GM10847 (cell line): ENCODE data around the gene OR10P1.

Experiments
- POLR2A ChIP-seq: IDR thresholded peaks from 2 replicates; pipeline ENCODE4 v1.6.1; 2011; ENCODE audit not compliant: insufficient read length; ENCODE audit errors: extremely low read depth

Gene OR10P1, protein sequence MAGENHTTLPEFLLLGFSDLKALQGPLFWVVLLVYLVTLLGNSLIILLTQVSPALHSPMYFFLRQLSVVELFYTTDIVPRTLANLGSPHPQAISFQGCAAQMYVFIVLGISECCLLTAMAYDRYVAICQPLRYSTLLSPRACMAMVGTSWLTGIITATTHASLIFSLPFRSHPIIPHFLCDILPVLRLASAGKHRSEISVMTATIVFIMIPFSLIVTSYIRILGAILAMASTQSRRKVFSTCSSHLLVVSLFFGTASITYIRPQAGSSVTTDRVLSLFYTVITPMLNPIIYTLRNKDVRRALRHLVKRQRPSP

DNA sequence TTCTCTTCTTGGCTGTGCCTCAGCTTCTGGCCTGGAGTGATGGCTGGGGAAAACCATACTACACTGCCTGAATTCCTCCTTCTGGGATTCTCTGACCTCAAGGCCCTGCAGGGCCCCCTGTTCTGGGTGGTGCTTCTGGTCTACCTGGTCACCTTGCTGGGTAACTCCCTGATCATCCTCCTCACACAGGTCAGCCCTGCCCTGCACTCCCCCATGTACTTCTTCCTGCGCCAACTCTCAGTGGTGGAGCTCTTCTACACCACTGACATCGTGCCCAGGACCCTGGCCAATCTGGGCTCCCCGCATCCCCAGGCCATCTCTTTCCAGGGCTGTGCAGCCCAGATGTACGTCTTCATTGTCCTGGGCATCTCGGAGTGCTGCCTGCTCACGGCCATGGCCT, at the start of gene OR10P1:
Gene OR10P1, plus strand, starts transcription at position 40 of the 400 bp plus-strand sequence. Its CDS starts 0 bp downstream, at position 40.
- no peak for TF ChIP-seq POLR2A

DNA sequence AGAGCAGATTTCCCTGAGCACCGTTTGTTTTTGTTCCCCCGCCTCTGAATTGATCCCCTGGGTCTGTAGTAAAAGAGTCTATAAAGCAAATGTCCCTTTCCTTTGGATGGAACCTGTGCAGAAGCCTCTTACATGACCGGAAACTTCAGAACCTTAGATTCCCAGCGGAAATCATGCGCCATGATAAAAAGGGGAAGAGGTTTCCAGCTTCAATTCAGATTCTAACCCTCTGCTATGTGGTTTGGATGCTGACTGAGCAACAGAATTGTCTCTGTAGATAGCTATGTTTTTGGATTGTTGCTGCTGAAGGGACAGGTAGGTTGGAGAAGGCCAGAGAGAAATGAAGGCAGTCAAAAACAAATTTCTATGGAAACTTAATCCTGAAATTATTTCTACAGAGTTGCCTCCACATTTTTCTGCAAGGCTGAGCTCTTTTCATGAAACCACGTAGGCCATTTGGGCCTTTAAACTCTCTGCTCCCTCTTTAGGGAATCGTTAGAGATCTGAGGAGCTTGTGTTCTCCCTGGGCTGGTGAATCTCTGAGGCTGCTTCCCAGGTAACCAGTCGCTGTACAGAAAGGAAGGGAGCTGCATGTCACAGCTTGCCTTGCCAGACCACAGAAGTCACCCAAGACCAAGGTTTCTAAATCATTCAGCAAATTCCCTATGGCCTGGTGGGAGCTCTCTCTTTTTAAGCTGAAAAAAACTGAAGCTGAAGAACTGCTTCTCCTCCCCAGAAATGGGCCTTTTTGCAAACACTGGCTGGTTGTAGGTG, 28.7 kb upstream of the OR10P1 start:
- no peak for TF ChIP-seq POLR2A

DNA sequence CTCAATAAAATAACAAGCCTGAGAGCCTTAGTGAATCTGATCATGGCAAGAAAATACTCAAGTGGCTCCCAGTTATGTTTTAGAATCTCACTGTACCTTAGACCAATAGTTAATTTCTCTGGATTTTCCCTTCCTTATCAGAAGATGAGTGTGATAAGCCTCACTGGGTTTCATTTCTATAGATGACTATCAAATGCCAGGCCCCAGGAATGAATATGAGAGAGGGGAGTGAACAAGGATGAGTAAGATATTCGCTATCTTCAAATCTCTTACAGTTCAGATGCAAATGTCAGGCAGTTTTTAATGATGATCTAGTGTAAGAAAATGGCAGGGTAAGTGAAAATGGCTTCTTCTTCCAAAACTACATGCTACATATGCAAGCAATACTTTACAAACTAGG, 26.1 kb upstream of the OR10P1 start:
- TF ChIP-seq POLR2A: no peak

DNA sequence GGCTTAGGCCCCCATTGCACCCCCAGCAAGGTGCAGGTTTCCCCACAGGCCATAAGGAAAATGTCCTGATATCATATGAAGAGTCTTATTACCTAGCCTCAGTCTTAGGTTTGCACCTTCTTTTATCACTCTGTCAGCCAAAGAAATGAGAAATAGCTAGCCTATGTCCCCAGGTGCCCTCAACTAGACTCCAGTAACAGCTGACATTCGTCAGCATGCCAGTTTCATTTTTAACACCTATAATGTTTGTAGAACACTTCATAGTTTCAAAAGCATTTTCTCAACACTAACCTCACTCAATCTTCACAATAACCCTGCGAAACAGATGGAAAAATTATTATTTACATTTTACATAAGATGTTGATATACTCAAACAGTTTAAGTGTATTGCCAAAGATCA, 24.0 kb upstream of the OR10P1 start:
- no peak for TF ChIP-seq POLR2A

DNA sequence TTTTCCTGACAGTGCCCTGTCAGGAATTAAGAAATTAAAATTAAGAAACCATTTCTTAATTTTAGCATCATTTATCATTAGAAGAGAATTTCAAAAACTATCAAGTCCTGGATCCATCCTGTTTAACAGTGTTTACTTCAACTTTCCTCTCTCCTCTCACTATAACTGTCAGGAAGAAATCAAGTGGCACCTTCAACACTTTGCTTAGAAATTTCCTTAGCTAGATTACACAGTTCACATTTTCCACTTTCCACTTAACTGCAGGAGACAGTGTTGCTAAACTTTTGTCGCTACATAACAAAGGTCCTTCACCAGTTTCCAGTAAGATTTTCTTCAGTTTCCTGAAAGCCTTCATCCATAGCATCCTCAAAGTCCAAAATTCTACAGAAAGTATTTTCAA, 21.9 kb upstream of the OR10P1 start:
- TF ChIP-seq POLR2A: no peak

DNA sequence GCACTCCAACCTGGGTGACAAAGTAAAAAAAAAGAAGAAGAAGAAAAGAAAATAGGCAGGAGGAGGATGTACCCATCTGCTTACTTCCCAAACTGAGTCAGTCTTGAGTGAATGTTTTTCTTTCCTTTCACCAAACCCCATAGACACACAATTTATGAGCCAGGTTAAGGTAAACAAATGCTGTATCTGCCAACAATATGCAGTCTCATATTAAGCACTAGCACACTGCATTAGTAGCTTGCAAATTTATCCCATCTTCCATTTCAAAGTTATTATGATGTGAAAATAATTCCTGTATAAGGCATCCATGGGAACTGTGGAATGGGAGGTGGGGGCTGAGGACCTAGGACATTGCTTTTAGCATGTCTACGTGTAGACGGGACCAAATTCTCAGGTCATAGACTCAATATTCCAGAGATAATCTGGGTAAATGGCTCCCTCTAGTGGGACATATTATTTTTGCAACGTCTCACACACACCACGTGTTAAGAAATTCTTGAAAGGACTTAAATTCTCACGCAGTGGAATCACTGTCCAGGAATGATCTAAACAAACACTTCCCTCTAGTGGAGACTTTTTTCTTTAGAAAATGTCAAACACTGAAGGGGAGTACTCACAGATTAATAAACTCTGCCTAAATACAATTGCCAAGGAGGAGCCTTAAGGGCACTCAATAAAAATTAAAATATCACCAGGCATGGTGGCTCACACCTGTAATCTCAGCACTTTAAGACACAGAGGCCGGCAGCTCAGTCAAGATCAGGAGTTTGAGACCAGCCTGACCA, 17.1 kb upstream of the OR10P1 start:
- no peak for TF ChIP-seq POLR2A

DNA sequence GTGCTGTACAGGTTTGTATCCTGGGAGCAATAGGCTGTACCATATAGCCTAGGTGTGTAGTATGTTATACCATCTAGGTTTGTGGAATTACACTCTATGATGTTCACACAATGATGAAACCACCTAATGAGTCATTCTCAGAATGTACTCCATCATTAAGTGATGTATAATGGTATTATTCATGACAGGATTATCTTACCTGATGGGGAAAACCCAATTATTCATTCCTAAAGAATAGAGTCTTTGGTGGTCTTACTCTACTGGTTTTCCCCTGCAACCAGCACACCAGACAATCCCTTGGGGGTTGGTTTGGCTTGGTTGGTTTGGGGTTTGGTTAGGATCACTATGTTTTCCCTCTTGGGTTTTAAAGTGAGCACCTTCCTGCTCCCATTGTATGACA, 12.6 kb upstream of the OR10P1 start:
- TF ChIP-seq POLR2A: no peak

DNA sequence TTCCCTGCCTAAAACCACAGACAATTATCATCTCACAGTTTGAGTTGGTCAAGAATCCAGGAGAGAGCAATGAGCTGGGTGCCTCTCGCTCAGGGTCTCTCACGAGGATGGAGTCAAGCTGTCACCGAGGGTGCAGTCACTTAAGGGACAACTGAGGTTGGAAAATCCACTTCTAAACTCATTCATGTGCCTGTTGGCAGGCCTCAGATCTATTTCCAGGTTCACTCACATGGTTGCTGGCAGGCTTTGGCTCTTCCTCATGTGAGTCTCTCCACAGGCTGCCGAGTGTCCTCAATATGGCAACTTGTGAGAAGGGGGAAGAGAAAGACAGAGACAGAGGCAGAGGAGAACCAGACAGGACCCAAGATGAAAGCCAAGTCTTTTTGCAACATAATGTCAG, 10.5 kb upstream of the OR10P1 start:
- no peak for TF ChIP-seq POLR2A

DNA sequence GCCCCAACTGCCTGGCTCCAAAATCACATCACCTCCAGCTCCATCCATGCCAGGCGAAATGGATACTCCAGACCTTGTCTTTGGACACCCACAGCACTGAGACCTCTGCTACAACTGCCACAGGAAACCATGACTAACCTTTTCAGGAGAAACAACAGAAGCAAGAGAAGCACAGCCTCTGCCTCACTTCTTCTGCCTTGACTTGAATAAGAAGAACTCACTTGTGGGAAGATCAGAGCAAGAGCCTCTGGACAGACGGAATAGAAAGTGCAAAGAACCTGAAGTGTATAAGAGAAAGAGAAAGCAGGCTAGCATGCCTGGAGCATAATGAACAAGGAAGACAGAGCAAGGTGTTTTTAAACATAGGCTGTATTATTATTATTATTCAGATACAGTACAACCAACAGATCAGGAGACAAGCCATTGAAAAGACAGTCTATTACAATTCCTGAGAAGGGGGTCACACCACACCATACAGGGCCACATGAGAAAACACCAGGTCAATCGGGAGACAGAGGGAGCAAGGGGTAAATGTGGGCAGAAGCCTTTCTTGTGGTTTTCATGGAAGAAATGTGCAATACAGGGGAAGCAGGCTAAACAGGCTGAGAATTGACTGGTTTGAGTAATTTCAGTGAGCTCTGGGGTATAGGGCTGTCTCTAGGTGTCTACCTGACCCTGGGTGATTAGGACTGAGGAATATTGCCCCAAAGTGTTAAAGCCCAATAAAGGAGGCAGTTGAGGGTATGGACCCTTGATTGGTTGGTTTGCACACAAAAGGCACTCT, 7.4 kb upstream of the OR10P1 start:
- TF ChIP-seq POLR2A: no peak

DNA sequence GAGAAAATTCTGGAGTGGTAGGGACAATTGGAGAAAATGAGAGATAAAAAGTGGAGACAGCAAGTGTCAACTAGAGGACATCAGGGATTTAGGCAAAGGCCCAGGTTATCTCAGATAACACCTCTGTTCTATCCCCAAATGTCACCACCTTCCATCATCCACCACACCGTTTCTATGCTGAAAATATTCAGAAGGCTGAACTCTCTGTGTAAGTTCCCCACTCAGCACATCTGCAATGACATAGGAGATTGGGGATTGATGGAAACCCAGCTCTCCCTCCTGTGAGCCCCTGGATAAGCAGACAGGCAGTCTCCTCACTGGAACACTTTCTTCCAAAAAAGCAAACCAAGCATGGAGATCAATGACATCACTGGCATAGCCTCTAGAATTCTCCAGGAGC, 5.6 kb upstream of the OR10P1 start:
- TF ChIP-seq POLR2A: no peak

DNA sequence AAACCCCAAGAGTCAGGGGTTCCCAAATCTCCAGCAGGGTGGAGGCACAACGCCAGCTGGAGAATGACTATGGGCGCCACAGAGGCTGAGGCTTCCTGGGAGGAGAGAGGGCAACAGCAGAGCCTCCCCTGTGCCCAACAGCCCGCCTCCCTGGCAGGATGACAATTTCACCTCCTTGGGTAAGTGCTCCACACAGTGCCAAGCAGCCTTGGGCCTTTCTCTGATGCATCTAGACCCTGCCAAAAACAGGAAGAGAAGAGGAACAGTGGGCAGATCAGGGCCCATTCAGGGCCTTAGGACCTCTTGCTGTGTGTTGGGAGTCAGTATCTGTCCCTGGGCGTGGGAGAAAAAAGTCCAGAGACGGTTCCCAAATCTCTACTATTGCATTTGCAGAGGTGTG, 5.0 kb upstream of the OR10P1 start:
- TF ChIP-seq POLR2A: no peak

DNA sequence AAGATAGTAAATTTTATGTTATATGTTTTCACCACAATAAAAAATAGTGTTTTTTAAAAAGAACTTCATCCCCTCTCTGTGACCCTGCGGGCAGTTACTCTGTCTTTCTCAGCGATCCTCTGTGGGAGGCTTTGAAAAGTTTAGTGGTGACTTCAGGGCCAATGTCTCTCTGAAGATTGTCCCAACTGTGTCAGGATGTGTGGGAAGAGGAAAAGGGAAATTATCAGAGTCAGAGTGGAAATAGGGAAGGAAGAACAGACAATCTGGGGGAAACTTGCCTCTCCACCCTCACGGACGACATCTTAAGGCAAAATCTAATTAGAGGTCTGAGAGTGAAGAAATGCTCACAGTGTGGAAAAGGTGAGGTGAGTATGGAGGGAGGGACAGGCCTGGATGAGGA, 3.5 kb upstream of the OR10P1 start:
- no peak for TF ChIP-seq POLR2A

DNA sequence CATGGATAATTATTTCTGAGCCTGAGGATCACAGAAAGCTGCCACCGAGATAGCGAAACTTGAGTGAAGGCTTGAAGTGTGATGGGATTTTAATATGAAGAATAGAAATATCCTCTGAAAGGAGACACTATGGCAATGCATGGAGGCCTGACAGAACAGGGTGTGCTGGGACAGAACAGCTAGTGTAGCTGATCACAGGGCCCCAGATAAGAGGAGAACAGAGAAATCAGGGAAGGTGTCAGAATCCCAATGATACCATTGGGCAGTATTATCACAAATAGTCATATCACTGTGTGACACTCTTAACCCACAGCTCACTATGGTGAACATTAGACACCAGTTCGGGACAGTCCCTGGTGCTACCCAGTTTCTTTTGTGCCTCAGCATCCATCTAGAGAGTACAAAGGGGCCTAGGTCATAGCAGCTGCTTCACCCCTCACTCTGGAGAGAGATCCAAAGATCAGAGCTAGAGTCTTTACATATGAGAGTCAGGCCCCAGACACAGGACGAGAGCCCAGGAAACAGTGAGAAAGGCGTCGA, 506 bp upstream of the OR10P1 start:
- TF ChIP-seq POLR2A: no peak

DNA sequence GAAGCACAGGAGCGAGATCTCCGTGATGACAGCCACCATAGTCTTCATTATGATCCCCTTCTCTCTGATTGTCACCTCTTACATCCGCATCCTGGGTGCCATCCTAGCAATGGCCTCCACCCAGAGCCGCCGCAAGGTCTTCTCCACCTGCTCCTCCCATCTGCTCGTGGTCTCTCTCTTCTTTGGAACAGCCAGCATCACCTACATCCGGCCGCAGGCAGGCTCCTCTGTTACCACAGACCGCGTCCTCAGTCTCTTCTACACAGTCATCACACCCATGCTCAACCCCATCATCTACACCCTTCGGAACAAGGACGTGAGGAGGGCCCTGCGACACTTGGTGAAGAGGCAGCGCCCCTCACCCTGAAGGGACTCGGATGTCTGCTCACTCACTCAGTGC, 775 bp downstream of the OR10P1 start:
- no peak for TF ChIP-seq POLR2A

DNA sequence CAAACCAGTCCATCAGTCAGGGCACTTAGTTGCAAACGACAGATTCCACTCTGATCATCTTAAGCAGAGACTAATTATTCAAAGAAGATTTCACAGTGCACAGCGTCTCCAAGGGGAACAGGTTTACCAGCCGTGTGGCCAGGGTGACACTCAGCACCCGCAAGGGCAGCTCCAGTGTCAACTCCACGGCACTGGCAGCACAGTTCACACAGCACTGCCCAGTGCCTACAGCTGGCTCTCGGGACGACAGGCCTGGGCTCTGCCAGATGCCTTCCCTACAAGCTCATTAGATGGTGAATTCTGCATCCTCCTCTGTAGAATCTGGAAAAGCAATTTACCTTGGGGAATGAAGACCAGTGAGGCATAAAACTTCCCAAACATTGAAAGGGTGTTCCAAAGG, 4.9 kb downstream of the OR10P1 start:
- TF ChIP-seq POLR2A: no peak

DNA sequence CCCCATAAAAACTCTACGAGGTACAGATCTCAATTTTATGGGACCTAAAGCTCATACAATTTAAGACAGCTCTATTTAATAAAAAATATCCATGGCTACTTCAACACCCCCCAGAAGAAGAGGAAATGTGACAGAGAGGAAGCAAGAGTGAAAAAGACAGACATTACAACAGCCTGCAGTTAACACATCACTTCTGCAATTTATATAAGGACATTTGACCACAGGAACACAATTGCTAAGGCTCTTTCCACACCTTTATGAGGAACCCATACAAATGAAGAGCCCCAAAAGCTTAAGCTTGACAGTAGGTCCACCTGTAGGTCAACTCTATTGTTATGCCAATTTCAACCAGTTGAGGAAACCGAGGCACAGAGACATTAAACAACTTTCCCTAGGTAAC, 5.6 kb downstream of the OR10P1 start:
- no peak for TF ChIP-seq POLR2A

DNA sequence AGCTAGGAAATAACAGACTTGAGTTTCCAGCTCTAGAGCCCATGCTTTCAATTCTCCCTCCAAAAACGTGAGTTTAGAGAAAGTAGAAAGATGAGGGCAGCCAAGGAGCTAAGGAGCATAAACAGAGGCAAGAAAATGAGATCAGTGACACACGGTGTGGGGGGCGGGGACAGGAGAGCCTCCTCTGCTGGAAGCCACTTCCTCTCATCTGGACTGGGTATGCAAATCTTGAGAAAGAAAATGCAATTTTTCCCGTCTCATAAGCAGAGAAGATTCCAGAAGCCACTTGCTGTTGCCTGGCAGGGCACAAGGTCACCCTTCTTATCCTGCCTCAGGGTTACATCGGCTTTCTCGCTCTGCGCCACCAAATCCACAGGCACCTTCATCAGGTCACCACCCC, 6.0 kb downstream of the OR10P1 start:
- TF ChIP-seq POLR2A: no peak
